HCT116 (cell line): Measurements from ENCODE around the gene SRP9. TPM values are rescaled to one million over a fixed set of nuclear protein-coding genes. Genes with fewer than 3 reads are reported as not detected.

Experiments
- ATAC-seq: fragments of 200-7000 bp; cut with Tn5 transposase; 2 replicates; pipeline ENCODE4 v1.9.1; 2020; ENCODE audit warnings: mild to moderate bottlenecking, moderate library complexity
- BruUV-seq: library from RNA; stranded (reverse); fragments of 400-500 nt; replicated peaks from 2 replicates; lab custom pipeline; 2021; lab: Mats Ljungman, UMichigan
- CTCF ChIA-PET: fragments of 300-600 bp; sonication (Branson Sonifier 250); formaldehyde crosslinking; loops from one replicate; lab custom pipeline; 2021; ENCODE audit warnings: antibody characterized with exemption; lab: Charles Lee
- POLR2A ChIA-PET: fragments of 300-600, 350-600 bp; sonication (Branson Sonifier 250); formaldehyde crosslinking; loops from one replicate; lab custom pipeline; 2021; ENCODE audit warnings: antibody characterized with exemption; lab: Charles Lee
- RAD21 ChIA-PET, 2 experiments: fragments of 300-600 bp; sonication (Branson Sonifier 250); formaldehyde crosslinking; loops; one replicate each; lab custom pipeline; 2023; ENCODE audit warnings: low total read pairs in 2 of 2; ENCODE audit not compliant: uncharacterized antibody in 2 of 2, unreplicated experiment in 2 of 2, low non-redundant PET in 1 of 2; lab: Charles Lee
- DNase-seq: peaks from one replicate; pipeline ENCODE4 v3.0.0-alpha.2; 2010; ENCODE audit warnings: low read depth, low spot score
- H2AFZ ChIP-seq: fragments of 200-600 bp; shearing (Covaris generic), sonication (generic); 2 replicates; pipeline ENCODE4 v1.6.1; 2017; ENCODE audit warnings: low read depth, mixed run types, mixed read lengths, antibody characterized with exemption, low read length; ENCODE audit not compliant: poor library complexity, severe bottlenecking
- H3K27ac ChIP-seq: 2 replicates; pipeline ENCODE4 v1.5.1; 2012; ENCODE audit warnings: low read depth, low read length
- H3K27me3 ChIP-seq: fragments of 200-600 bp; sonication (generic); 2 replicates; pipeline ENCODE4 v1.6.1; 2016; ENCODE audit warnings: mixed run types, low read length, mixed read lengths; ENCODE audit not compliant: insufficient read depth
- H3K36me3 ChIP-seq, 2 experiments: fragments of 200-500 bp in 1 of 2; fragments of 200-600 bp in 1 of 2; sonication (Bioruptor generic) in 1 of 2; sonication (generic) in 1 of 2; 2 replicates each; pipeline versions ENCODE4 v1.5.1 to v1.6.1; 2014 to 2016; ENCODE audit warnings: low read length in 2 of 2, inconsistent platforms in 1 of 2, mixed read lengths in 1 of 2, mixed run types in 1 of 2; ENCODE audit not compliant: insufficient read depth in 2 of 2, control insufficient read depth in 1 of 2
- H3K4me1 ChIP-seq, 2 experiments: fragments of 200-600 bp in 1 of 2; sonication (generic) in 1 of 2; 2 replicates each; pipeline versions ENCODE4 v1.5.1 to v1.6.1; 2012 to 2017; ENCODE audit warnings: low read length in 2 of 2, inconsistent platforms in 1 of 2, mild to moderate bottlenecking in 1 of 2, mixed read lengths in 1 of 2, mixed run types in 1 of 2, moderate library complexity in 1 of 2; ENCODE audit not compliant: insufficient read depth in 2 of 2, control insufficient read depth in 1 of 2
- H3K4me2 ChIP-seq: fragments of 200-600 bp; sonication (generic); 2 replicates; pipeline ENCODE4 v1.6.1; 2017; ENCODE audit warnings: mixed run types, low read length, mixed read lengths
- H3K4me3 ChIP-seq, 2 experiments: fragments of 200-600 bp in 1 of 2; sonication (generic) in 1 of 2; replicated peaks in 1 of 2; 2 replicates each; pipeline ENCODE4 v1.5.1; 2011 to 2016; ENCODE audit warnings: low read length in 2 of 2, control low read depth in 1 of 2, low read depth in 1 of 2, mild to moderate bottlenecking in 1 of 2, mixed read lengths in 1 of 2, mixed run types in 1 of 2
- H3K79me2 ChIP-seq: fragments of 200-600 bp; sonication (generic); 2 replicates; pipeline ENCODE4 v1.6.1; 2017; ENCODE audit warnings: mild to moderate bottlenecking, mixed run types, low read length, moderate library complexity, mixed read lengths; ENCODE audit not compliant: insufficient read depth
- H3K9ac ChIP-seq: fragments of 200-600 bp; sonication (generic); 2 replicates; pipeline ENCODE4 v1.6.1; 2016; ENCODE audit warnings: low read length, mixed read lengths
- H3K9me2 ChIP-seq: fragments of 200-600 bp; sonication (generic), shearing (Covaris generic); 2 replicates; pipeline ENCODE4 v1.6.1; 2017; ENCODE audit warnings: mixed run types, mild to moderate bottlenecking, moderate library complexity; ENCODE audit not compliant: insufficient read depth
- H3K9me3 ChIP-seq, 2 experiments: fragments of 200-500 bp in 1 of 2; fragments of 200-600 bp in 1 of 2; sonication (Bioruptor generic) in 1 of 2; sonication (generic) in 1 of 2; 2 replicates each; pipeline ENCODE4 v1.6.1; 2014 to 2017; ENCODE audit warnings: low read length in 2 of 2, mixed read lengths in 2 of 2, inconsistent platforms in 1 of 2, low read depth in 1 of 2, mild to moderate bottlenecking in 1 of 2, mixed run types in 1 of 2, moderate library complexity in 1 of 2; ENCODE audit not compliant: control insufficient read depth in 1 of 2, insufficient read depth in 1 of 2
- H4K20me1 ChIP-seq: fragments of 200-600 bp; sonication (generic), shearing (Covaris generic); 2 replicates; pipeline ENCODE4 v1.6.1; 2017; ENCODE audit warnings: mixed run types, mild to moderate bottlenecking, moderate library complexity; ENCODE audit not compliant: insufficient read depth
- EZH2 ChIP-seq: fragments of 200-600 bp; sonication (generic); IDR thresholded peaks from 2 replicates; pipeline ENCODE4 v1.6.1; 2017; ENCODE audit warnings: antibody characterized with exemption, mixed run types
- RAD21 ChIP-seq: IDR thresholded peaks from 2 replicates; pipeline ENCODE4 v1.6.1; 2012; ENCODE audit warnings: low read depth, mild to moderate bottlenecking
- SP1 ChIP-seq: IDR thresholded peaks from 2 replicates; pipeline ENCODE4 v1.6.1; 2012; ENCODE audit warnings: low read depth
- ZFX ChIP-seq: fragments of 450-650 bp; IDR thresholded peaks from 2 replicates; pipeline ENCODE4 v1.6.1; 2017
- ZNF274 ChIP-seq: fragments of 200-500 bp; sonication (Bioruptor generic); IDR thresholded peaks from 2 replicates; pipeline ENCODE4 v1.6.1; 2014; ENCODE audit warnings: mild to moderate bottlenecking, low read depth, low read length, inconsistent platforms
- intact Hi-C: fragments of 100-400 bp; cut with micrococcal nuclease; formaldehyde crosslinking; loops from 2 replicates; pipeline ENCODE4 v1.10.0; 2022
- total RNA-seq: library from RNA; stranded (reverse); gene quantifications from one replicate; pipeline ENCODE4 v1.2.1, GENCODE V29; 2021; ENCODE audit not compliant: unreplicated experiment
- TF ChIP-seq, protein P1 (sequence below), 3 experiments: fragments of 200-600 bp in 1 of 3; sonication (generic) in 1 of 3; IDR thresholded peaks in 2 of 3; conservative IDR thresholded peaks in 1 of 3; 2 replicates each; pipeline ENCODE4 v1.5.1; 2012 to 2017; ENCODE audit warnings: low read depth in 2 of 3, low read length in 2 of 3, antibody characterized with exemption in 1 of 3, borderline replicate concordance in 1 of 3, control low read depth in 1 of 3, mild to moderate bottlenecking in 1 of 3, mixed read lengths in 1 of 3, mixed run types in 1 of 3, moderate library complexity in 1 of 3; ENCODE audit not compliant: insufficient read depth in 1 of 3
- TF ChIP-seq, protein P2 (sequence below): IDR thresholded peaks from 2 replicates; pipeline ENCODE4 v1.6.1; 2012

The SRP9 gene
- total RNA-seq, 1 experiment from 2014 or later = 220 TPM

- TF ChIP-seq, protein P1, sequence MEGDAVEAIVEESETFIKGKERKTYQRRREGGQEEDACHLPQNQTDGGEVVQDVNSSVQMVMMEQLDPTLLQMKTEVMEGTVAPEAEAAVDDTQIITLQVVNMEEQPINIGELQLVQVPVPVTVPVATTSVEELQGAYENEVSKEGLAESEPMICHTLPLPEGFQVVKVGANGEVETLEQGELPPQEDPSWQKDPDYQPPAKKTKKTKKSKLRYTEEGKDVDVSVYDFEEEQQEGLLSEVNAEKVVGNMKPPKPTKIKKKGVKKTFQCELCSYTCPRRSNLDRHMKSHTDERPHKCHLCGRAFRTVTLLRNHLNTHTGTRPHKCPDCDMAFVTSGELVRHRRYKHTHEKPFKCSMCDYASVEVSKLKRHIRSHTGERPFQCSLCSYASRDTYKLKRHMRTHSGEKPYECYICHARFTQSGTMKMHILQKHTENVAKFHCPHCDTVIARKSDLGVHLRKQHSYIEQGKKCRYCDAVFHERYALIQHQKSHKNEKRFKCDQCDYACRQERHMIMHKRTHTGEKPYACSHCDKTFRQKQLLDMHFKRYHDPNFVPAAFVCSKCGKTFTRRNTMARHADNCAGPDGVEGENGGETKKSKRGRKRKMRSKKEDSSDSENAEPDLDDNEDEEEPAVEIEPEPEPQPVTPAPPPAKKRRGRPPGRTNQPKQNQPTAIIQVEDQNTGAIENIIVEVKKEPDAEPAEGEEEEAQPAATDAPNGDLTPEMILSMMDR (IDR thresholded peaks at IDR 0.05 in 2 of 3, conservative IDR thresholded peaks at IDR 0.05 in 1 of 3; ENCODE audit: borderline replicate concordance in 1 of 3, insufficient read depth in 1 of 3, low read depth in 2 of 3, low read length in 2 of 3) = no peak
- no peak for TF ChIP-seq ZFX
Observed at GRCh38 chr1:225746361-225747179, 31.1 kb upstream of the SRP9 start (continued).

DNA sequence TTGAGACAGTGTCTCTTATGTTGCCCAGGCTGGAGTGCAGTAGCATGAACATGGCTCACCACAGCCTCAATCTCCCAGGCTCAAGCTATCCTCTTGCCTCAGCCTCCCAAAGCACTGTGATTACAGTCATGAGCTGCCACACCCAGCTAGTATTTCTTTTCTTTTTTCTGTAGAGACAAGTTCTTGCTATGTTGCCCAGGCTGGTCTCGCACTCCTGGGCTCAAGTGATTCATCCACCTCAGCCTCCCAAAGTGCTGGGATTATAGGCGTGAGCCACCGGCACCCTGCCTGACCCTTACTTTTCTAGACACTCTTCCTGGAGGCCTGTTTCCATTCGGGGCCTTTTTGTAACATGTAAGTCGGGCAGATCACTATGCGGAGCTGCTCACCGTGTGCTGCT, 30.1 kb upstream of the SRP9 start:
- H3K9me2 ChIP-seq = no peaks in the 10 kb centered on the region
- H3K79me2 ChIP-seq = no peaks in the 10 kb centered on the region
- ChIA-PET RAD21 (no interaction called here), CTCF (interaction anchor here (1.3 kb wide), 1 partner anchor 24 kb away, joined by 3 read pairs; no protein-coding TSS in a partner anchor), POLR2A (interaction anchor here (1.5 kb wide), 1 partner anchor 11 kb away, joined by 3 read pairs; no protein-coding TSS in a partner anchor)
- ATAC-seq (peak; percentile 37), DNase-seq (no peak)
- no peaks in the 10 kb centered on the region; the same call in 1 of the 2 replicates for H3K27me3 ChIP-seq
- H3K4me3 ChIP-seq = no peak overlapping the region
- H3K4me1 ChIP-seq = peaks cover 12 to 20% of the 10 kb centered on the region in 2 experiments
- H2AFZ ChIP-seq = no peak overlapping the region
- BruUV-seq = no TSS peak
- H3K9ac ChIP-seq = no peak overlapping the region
- intact Hi-C loops = no loop called here
- peak overlapping the region; percentile 78 for H3K4me2 ChIP-seq
- no peaks in the 10 kb centered on the region for H3K9me3 ChIP-seq
- H4K20me1 ChIP-seq = no peaks in the 10 kb centered on the region
- H3K27ac ChIP-seq = no peak overlapping the region
- H3K36me3 ChIP-seq = no peaks in the 10 kb centered on the region
- TF ChIP-seq SP1 = peak; percentile 18; the same call in 1 of the 2 replicates
- TF ChIP-seq EZH2 = no peak
- no peak for TF ChIP-seq ZNF274
- TF ChIP-seq, protein P2, sequence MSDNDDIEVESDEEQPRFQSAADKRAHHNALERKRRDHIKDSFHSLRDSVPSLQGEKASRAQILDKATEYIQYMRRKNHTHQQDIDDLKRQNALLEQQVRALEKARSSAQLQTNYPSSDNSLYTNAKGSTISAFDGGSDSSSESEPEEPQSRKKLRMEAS = no peak
- TF ChIP-seq RAD21 = no peak
